ENCODE results near the gene SH3RF3.

SH3RF3 gene

GRCh38 chr2:109439986-109440385, 311.0 kb downstream of the SH3RF3 start:
- no peak for TF ChIP-seq CTCF (IDR thresholded peaks at IDR 0.05; ENCODE audit: control insufficient read depth, insufficient read depth, low read depth, low read length, missing control alignments)
- H3K4me3 ChIP-seq (ENCODE audit: control insufficient read depth, low read depth, low read length) = no peak overlapping the region
- DNase-seq (ENCODE audit: low read depth) = no peak

- TF ChIP-seq CTCF (IDR thresholded peaks at IDR 0.05; ENCODE audit: control insufficient read depth, insufficient read depth, low read depth, low read length, missing control alignments) = no peak
- no peak for DNase-seq (ENCODE audit: low read depth)
- H3K4me3 ChIP-seq (ENCODE audit: control insufficient read depth, low read depth, low read length) = no peak overlapping the region
These were observed 311.6 kb downstream of the SH3RF3 start for GRCh38 chr2:109440499-109441156.

DNA sequence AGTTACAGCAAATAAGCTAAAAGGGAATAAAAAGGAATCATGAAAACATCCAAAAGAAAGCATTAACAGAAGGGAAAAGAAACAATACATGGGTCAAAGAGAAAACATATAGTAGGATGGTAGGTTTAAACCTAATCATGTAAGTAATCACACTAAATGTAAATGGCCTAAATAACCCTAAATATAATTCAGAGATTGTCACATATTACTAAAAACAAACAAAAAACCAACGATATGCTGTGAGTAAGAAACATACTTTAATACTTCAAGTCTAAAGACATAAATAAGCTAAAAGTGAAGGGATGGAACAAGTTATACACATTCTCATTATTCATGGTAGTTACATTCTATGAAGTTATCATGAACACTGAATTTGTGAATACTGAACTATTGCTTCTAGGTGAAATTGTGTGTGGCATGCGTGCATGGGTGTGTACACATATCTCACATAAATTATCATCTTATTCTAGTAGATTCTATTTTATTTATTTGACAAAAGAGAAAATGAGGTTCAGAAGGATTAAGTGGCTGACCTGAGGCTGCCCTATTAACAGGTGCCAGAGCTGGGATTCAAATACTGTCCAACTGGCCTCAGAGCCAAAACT, 313.8 kb downstream of the SH3RF3 start:
- no peak overlapping the region for H3K4me3 ChIP-seq (ENCODE audit: control insufficient read depth, low read depth, low read length)
- no peak for TF ChIP-seq CTCF (IDR thresholded peaks at IDR 0.05; ENCODE audit: control insufficient read depth, insufficient read depth, low read depth, low read length, missing control alignments)
- DNase-seq (ENCODE audit: low read depth) = no peak

- DNase-seq (ENCODE audit: low read depth) = no peak
- H3K4me3 ChIP-seq (ENCODE audit: control insufficient read depth, low read depth, low read length) = no peak overlapping the region
- TF ChIP-seq CTCF (IDR thresholded peaks at IDR 0.05; ENCODE audit: control insufficient read depth, insufficient read depth, low read depth, low read length, missing control alignments) = no peak
These were observed 315.9 kb downstream of the SH3RF3 start for GRCh38 chr2:109444916-109445315.

DNA sequence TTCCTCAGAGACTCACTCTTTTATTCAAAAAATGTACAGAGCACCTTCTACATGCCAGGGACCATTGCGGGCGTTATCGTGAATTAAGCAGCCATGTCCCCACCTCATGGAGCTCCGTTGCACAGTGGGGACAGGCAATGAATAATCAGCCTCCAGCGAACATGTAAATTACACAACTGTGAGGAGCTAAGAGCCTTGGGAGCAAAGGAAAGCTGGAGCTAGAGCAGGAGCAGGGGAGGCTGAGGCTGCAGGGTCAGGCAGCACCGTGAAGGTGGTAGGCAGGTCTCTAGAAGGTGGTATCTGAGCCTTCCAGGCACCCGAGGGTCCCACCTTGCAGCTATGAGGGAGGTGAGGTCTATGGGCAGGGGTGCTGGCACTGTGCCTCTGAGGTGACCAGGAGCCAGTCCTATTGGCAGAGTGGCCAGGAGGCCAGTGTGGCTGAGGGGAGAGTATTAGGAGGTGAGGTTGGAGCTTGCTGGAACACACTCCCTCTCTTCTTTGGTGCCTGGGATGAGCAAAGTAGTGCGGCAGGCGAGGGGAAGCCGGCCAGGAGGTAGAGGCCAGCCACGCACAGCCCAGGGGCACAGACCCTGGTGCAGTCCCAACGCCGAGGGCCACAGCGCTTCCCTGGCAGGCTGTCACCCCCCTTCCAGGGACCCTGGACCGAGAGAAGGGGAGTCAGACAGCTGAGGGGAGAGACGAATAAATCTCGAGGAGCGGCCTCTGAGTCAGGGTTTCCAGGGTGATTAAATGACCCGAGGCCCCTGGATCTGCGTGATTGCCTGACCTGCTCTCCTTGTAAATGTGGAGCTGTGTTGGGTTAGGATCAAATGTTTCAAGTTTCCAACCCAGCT, 317.5 kb downstream of the SH3RF3 start:
- H3K4me3 ChIP-seq (ENCODE audit: control insufficient read depth, low read depth, low read length) = no peak overlapping the region
- DNase-seq (ENCODE audit: low read depth) = no peak
- TF ChIP-seq CTCF (IDR thresholded peaks at IDR 0.05; ENCODE audit: control insufficient read depth, insufficient read depth, low read depth, low read length, missing control alignments) = no peak

- DNase-seq (ENCODE audit: low read depth) = peak; percentile 95
- no peak overlapping the region for H3K4me3 ChIP-seq (ENCODE audit: control insufficient read depth, low read depth, low read length)
- no peak for TF ChIP-seq CTCF (IDR thresholded peaks at IDR 0.05; ENCODE audit: control insufficient read depth, insufficient read depth, low read depth, low read length, missing control alignments)
These were observed 318.3 kb downstream of the SH3RF3 start for GRCh38 chr2:109447251-109447661.
